Natural killer cell treated with Interleukin-12 subunit alpha and Interleukin-12 subunit beta and Interleukin-15 and Interleukin-18, amount 100 ng/mL, for 72 hours (primary cell): ENCODE data around the gene NELL1. TPM values are rescaled to one million over a fixed set of nuclear protein-coding genes. Genes with fewer than 3 reads are reported as not detected.

Source experiments
- ATAC-seq, 2 donors: fragments of 150-1000 bp; cut with Tn5 transposase in 1 of 2; sonication (Bioruptor Pico), chemical (Tn5 transposase) in 1 of 2; 2 replicates each; pipeline ENCODE4 v1.10.0; 2021
- DNase-seq: peaks from one replicate; pipeline ENCODE4 v3.0.0; 2022; ENCODE audit warnings: low spot score
- H3K27ac Mint-ChIP-seq, 2 donors: 1 replicate in 1 of 2; 2 replicates in 1 of 2; pipeline ENCODE4 v1.8.0; 2022; ENCODE audit warnings: mixed read lengths in 2 of 2, mild to moderate bottlenecking in 1 of 2, moderate library complexity in 1 of 2
- H3K27me3 Mint-ChIP-seq, 2 donors: 1 replicate in 1 of 2; 2 replicates in 1 of 2; pipeline ENCODE4 v1.8.0; 2022; ENCODE audit warnings: mixed read lengths in 2 of 2
- H3K36me3 Mint-ChIP-seq: one replicate; pipeline ENCODE4 v1.8.0; 2022; ENCODE audit warnings: mixed read lengths
- H3K4me1 Mint-ChIP-seq, 2 donors: 1 replicate in 1 of 2; 2 replicates in 1 of 2; pipeline ENCODE4 v1.8.0; 2022; ENCODE audit warnings: low read depth in 2 of 2, mixed read lengths in 2 of 2, mild to moderate bottlenecking in 1 of 2
- H3K4me3 Mint-ChIP-seq: one replicate; pipeline ENCODE4 v1.8.0; 2022; ENCODE audit warnings: mixed read lengths
- H3K9me3 Mint-ChIP-seq: 2 replicates; pipeline ENCODE4 v1.8.0; 2022; ENCODE audit warnings: mixed read lengths
- total RNA-seq, 2 donors: library from RNA; stranded (reverse); gene quantifications; one replicate each; pipeline ENCODE4 v1.2.3, GENCODE V29; 2022

Gene NELL1
- total RNA-seq, 2 donors from 2014 or later: not detected

GRCh38 chr11:20881328-20882079 is 212.1 kb downstream of the NELL1 start:
- H3K27ac Mint-ChIP-seq: no peak overlapping the region
- ATAC-seq (no peak), DNase-seq (no peak)
- peaks cover 5% of the 10 kb centered on the region for H3K36me3 Mint-ChIP-seq
- peaks cover 17% of the 10 kb centered on the region for H3K9me3 Mint-ChIP-seq
- H3K4me1 Mint-ChIP-seq: no peaks in the 10 kb centered on the region
- no peak overlapping the region for H3K4me3 Mint-ChIP-seq
- no peaks in the 10 kb centered on the region for H3K27me3 Mint-ChIP-seq

- DNase-seq: no peak
- Mint-ChIP-seq H3K4me3 (no peak overlapping the region), H3K9me3 (peaks cover 21% of the 10 kb centered on the region)
Observed at GRCh38 chr11:20887137-20887536, 217.8 kb downstream of the NELL1 start.

GRCh38 chr11:20894296-20894695 is 224.9 kb downstream of the NELL1 start:
- DNase-seq (no peak), ATAC-seq (no peak)
- Mint-ChIP-seq H3K36me3 (peaks cover 4% of the 10 kb centered on the region), H3K4me1 (no peaks in the 10 kb centered on the region), H3K9me3 (peaks cover 26% of the 10 kb centered on the region), H3K27ac (no peak overlapping the region), H3K27me3 (no peaks in the 10 kb centered on the region), H3K4me3 (no peak overlapping the region)

More at GRCh38 chr11:20887137-20887536, 217.8 kb downstream of the NELL1 start:
- Mint-ChIP-seq H3K36me3 (peaks cover 4% of the 10 kb centered on the region), H3K27me3 (no peaks in the 10 kb centered on the region), H3K27ac (no peak overlapping the region), H3K4me1 (no peaks in the 10 kb centered on the region)
- ATAC-seq: no peak

DNA sequence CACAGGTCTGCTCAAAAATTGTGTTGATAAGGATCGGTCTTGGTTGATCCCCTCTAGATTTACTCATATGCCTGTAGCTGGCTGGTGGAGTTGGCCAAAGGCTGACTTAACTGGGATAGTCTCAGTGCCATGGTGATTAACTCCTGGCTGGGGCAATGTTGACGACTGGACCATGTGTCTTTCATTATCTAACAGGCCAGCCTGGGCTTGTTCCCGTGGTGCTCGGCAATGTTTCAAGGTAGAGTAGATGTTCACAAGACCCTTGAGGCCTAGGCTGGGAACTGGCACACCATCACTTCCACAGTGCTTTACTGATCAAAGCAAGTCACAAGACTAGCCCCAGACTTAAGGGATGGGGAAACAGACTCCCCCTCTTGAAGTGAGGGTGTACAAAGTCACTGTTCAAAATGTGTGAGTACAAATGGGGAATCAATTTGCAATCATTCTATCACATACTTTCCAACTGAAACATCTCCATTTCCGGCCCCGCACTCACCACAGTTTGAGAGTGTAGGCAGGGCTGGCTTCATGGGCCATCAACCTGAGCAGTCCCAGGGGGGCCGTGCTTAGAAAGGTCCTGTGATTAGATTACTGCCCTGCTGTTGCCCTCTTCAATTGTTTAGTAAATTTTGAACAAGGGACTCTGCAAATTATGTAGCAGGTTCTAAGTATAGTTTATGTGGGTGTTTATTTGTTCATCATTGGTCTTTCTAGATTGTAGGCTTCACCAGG is 240.8 kb downstream of the NELL1 start:
- no peak overlapping the region for H3K4me3 Mint-ChIP-seq
- ATAC-seq: no peak

GRCh38 chr11:20910733-20911132 is 241.3 kb downstream of the NELL1 start:
- Mint-ChIP-seq H3K9me3 (peaks cover 13% of the 10 kb centered on the region), H3K27me3 (no peaks in the 10 kb centered on the region), H3K27ac (no peak overlapping the region), H3K36me3 (no peaks in the 10 kb centered on the region), H3K4me1 (no peaks in the 10 kb centered on the region), H3K4me3 (no peak overlapping the region)
- DNase-seq: no peak
- no peak for ATAC-seq

More for the DNA sequence above, 240.8 kb downstream of the NELL1 start:
- Mint-ChIP-seq H3K9me3 (peaks cover 18% of the 10 kb centered on the region), H3K36me3 (no peaks in the 10 kb centered on the region), H3K4me1 (no peaks in the 10 kb centered on the region), H3K27me3 (no peaks in the 10 kb centered on the region), H3K27ac (no peak overlapping the region)
- no peak for DNase-seq

- ATAC-seq: no peak
- Mint-ChIP-seq H3K4me3 (no peak overlapping the region), H3K27me3 (no peaks in the 10 kb centered on the region), H3K9me3 (peaks cover 11% of the 10 kb centered on the region), H3K27ac (no peak overlapping the region), H3K4me1 (no peaks in the 10 kb centered on the region), H3K36me3 (no peaks in the 10 kb centered on the region)
- DNase-seq: no peak
Observed at GRCh38 chr11:20912065-20912821, 242.9 kb downstream of the NELL1 start.

DNA sequence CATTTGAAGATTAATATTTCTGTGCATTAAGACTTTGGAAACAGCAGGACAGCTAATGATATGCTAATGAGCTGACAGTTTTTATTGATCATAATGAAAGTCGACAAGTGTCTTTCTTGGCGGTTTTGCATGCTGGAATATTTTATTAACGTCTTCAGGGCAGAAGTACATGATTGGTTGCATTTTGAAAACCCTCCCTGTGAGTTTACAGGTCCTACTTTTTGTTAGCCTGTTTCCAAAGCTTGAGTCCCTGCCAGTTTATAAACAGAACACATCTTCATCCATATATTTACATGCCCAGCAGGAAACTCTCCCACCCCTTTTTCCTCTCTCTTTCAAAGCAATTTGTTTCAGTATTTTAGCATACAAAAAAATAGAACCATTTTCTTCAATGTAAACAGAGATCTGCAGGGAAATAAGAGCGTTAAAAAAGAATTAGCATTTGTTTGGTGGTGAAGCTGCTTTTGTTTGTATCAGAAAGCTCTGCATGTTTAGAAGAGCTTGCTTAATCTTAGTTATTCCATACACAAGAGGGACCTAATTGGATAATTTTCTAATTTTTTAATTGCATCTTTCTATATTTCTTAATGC is 243.6 kb downstream of the NELL1 start:
- Mint-ChIP-seq H3K4me3 (no peak overlapping the region), H3K27me3 (no peaks in the 10 kb centered on the region), H3K4me1 (no peaks in the 10 kb centered on the region), H3K36me3 (no peaks in the 10 kb centered on the region), H3K27ac (no peak overlapping the region), H3K9me3 (peaks cover 14% of the 10 kb centered on the region)
- ATAC-seq: no peak
- no peak for DNase-seq

DNA sequence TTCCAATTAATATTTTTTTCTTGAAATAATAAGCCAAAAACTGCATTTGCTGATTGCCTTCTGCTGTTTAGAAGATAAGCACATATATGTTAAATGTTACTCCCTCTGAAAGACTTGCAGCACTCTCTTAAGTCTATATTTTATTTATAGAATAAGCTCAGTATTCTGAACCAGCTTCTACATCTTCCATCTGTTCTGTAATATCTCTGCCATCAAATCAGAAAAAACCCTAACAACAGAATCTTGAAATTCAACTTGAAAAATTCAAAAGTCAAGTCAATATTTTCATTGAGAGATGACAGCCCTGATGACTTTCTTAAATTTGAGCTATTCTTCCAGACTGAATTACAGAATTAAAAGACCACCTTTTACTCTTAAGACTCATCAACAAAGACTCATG is 247.9 kb downstream of the NELL1 start:
- Mint-ChIP-seq H3K27me3 (no peaks in the 10 kb centered on the region), H3K4me3 (no peak overlapping the region), H3K9me3 (peaks cover 11% of the 10 kb centered on the region), H3K27ac (no peak overlapping the region), H3K4me1 (no peaks in the 10 kb centered on the region), H3K36me3 (no peaks in the 10 kb centered on the region)
- ATAC-seq (no peak), DNase-seq (no peak)

- H3K27ac Mint-ChIP-seq: no peak overlapping the region
- no peak for ATAC-seq
- no peaks in the 10 kb centered on the region for H3K36me3 Mint-ChIP-seq
- no peaks in the 10 kb centered on the region for H3K4me1 Mint-ChIP-seq
- DNase-seq: no peak
- no peak overlapping the region for H3K4me3 Mint-ChIP-seq
- peaks cover 9% of the 10 kb centered on the region for H3K9me3 Mint-ChIP-seq
- no peaks in the 10 kb centered on the region for H3K27me3 Mint-ChIP-seq
Observed at GRCh38 chr11:20926799-20927540, 257.6 kb downstream of the NELL1 start.

DNA sequence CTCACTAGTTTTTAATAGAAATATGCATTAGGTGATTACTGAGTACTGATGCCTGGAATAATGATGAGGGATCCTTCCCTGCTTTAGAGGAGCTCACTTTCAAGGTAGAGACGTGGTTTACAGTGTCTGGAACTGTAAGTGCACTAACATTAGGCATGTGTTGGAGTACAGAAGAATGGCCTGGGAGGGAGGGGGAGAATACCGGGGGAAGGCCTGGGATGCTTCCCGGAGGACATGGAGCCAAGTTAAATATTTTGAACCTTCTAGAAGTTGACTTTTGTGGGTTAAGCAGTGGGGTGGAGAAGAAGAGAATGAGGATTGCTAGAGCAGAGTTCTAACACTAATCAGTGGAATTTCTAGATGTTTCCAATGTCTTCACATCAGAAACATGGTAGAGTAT is 261.6 kb downstream of the NELL1 start:
- ATAC-seq: no peak
- Mint-ChIP-seq H3K36me3 (no peaks in the 10 kb centered on the region), H3K9me3 (peaks cover 25% of the 10 kb centered on the region), H3K4me1 (no peaks in the 10 kb centered on the region), H3K27me3 (no peaks in the 10 kb centered on the region), H3K27ac (no peak overlapping the region), H3K4me3 (no peak overlapping the region)
- DNase-seq: no peak

GRCh38 chr11:20933086-20933485 is 263.7 kb downstream of the NELL1 start:
- no peak for ATAC-seq
- H3K36me3 Mint-ChIP-seq: no peaks in the 10 kb centered on the region

GRCh38 chr11:20933958-20934357 is 264.6 kb downstream of the NELL1 start:
- no peak for ATAC-seq
- H3K27ac Mint-ChIP-seq: no peak overlapping the region
- H3K4me1 Mint-ChIP-seq: no peaks in the 10 kb centered on the region
- peaks cover 27% of the 10 kb centered on the region for H3K9me3 Mint-ChIP-seq
- DNase-seq: no peak
- H3K4me3 Mint-ChIP-seq: no peak overlapping the region
- no peaks in the 10 kb centered on the region for H3K36me3 Mint-ChIP-seq
- H3K27me3 Mint-ChIP-seq: no peaks in the 10 kb centered on the region

More at GRCh38 chr11:20933086-20933485, 263.7 kb downstream of the NELL1 start:
- no peaks in the 10 kb centered on the region for H3K27me3 Mint-ChIP-seq
- H3K27ac Mint-ChIP-seq: no peak overlapping the region
- no peak for DNase-seq
- H3K9me3 Mint-ChIP-seq: peaks cover 24% of the 10 kb centered on the region
- no peaks in the 10 kb centered on the region for H3K4me1 Mint-ChIP-seq
- no peak overlapping the region for H3K4me3 Mint-ChIP-seq

DNA sequence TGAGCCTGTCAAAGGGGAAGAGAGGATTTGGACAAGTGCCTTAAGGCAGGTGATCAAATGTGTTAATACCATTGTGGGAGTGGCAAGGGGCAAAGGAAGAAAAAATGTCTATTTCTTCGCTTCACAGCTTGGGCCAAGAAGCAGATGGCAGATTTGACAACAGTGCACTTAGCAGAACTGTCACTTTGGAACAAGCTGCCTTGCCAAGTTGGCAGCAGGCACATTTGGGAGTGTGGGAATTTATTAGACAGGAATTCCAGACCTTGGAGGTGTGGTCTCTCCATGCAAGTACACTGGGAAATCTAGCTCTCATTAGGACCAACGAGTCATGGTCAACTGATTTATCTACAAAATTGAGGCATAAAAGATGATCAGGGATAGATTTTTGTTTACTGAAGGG is 265.1 kb downstream of the NELL1 start:
- peaks cover 30% of the 10 kb centered on the region for H3K9me3 Mint-ChIP-seq
- no peak for ATAC-seq

More for the DNA sequence above, 265.1 kb downstream of the NELL1 start:
- Mint-ChIP-seq H3K27ac (no peak overlapping the region), H3K4me1 (no peaks in the 10 kb centered on the region), H3K36me3 (no peaks in the 10 kb centered on the region), H3K27me3 (no peaks in the 10 kb centered on the region), H3K4me3 (no peak overlapping the region)
- DNase-seq: no peak
